Measurements from ENCODE around the gene PLAAT2.

DNA sequence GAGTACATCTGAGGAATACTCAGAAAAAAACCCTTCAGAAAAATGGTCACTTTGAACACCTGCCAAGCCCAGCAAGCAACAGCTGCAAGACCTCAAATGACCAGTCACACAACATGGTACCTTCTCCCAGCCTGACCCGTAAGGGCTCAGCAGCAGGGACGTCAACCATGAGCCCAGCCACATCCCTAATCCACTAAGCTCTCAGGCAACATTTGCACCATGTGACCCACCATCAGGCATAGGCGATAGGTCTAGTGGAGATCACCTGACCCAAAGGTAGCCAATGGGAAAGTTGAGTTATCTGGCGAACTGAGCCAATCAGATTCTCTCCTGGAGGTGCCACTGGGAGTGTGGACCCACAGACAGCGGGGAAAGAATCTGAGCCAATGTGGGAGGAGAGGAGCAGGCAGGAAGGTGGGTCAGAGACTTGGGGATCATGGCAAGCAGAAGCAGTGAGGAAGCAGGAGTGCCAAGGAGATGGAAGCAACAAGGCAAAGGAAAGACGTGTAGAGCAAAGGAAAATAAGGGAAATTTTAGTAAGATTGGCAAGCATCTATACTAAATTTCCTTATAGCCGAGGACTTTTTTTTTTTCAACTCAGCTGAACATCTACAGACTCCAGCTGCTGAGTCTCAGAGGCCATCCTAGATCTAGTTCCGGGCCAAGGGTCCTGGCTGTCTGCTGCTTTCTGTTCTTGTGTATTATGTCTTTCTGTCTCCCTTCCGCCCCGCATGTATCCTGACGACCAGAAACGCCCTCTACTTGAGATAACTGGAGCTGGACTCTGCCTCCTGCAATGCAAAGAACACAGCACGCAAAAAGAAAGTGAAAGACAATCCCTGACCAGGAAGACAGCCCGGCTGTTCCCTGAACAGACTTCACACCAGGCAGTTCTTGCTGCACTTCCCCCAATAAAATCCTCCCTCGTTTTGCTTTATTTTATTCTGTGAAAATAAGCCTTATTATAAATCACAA, 11.0 kb upstream of the PLAAT2 start:
- no peak for TF ChIP-seq ZC3H10 (CRISPR knock-in tag; IDR thresholded peaks at IDR 0.05)
- TF ChIP-seq, protein P1, sequence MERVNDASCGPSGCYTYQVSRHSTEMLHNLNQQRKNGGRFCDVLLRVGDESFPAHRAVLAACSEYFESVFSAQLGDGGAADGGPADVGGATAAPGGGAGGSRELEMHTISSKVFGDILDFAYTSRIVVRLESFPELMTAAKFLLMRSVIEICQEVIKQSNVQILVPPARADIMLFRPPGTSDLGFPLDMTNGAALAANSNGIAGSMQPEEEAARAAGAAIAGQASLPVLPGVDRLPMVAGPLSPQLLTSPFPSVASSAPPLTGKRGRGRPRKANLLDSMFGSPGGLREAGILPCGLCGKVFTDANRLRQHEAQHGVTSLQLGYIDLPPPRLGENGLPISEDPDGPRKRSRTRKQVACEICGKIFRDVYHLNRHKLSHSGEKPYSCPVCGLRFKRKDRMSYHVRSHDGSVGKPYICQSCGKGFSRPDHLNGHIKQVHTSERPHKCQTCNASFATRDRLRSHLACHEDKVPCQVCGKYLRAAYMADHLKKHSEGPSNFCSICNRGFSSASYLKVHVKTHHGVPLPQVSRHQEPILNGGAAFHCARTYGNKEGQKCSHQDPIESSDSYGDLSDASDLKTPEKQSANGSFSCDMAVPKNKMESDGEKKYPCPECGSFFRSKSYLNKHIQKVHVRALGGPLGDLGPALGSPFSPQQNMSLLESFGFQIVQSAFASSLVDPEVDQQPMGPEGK (CRISPR knock-in tag; IDR thresholded peaks at IDR 0.05; ENCODE audit: borderline replicate concordance): no peak
- no peak for TF ChIP-seq ZNF565 (CRISPR knock-in tag; conservative IDR thresholded peaks at IDR 0.05; ENCODE audit: low read depth)
- TF ChIP-seq, protein P2, sequence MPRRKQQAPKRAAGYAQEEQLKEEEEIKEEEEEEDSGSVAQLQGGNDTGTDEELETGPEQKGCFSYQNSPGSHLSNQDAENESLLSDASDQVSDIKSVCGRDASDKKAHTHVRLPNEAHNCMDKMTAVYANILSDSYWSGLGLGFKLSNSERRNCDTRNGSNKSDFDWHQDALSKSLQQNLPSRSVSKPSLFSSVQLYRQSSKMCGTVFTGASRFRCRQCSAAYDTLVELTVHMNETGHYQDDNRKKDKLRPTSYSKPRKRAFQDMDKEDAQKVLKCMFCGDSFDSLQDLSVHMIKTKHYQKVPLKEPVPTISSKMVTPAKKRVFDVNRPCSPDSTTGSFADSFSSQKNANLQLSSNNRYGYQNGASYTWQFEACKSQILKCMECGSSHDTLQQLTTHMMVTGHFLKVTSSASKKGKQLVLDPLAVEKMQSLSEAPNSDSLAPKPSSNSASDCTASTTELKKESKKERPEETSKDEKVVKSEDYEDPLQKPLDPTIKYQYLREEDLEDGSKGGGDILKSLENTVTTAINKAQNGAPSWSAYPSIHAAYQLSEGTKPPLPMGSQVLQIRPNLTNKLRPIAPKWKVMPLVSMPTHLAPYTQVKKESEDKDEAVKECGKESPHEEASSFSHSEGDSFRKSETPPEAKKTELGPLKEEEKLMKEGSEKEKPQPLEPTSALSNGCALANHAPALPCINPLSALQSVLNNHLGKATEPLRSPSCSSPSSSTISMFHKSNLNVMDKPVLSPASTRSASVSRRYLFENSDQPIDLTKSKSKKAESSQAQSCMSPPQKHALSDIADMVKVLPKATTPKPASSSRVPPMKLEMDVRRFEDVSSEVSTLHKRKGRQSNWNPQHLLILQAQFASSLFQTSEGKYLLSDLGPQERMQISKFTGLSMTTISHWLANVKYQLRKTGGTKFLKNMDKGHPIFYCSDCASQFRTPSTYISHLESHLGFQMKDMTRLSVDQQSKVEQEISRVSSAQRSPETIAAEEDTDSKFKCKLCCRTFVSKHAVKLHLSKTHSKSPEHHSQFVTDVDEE (CRISPR knock-in tag; IDR thresholded peaks at IDR 0.05): no peak
- no peak for TF ChIP-seq OSR1 (CRISPR knock-in tag; IDR thresholded peaks at IDR 0.05)
- no peak for TF ChIP-seq GLIS3 (CRISPR knock-in tag; IDR thresholded peaks at IDR 0.05)
- no peak for TF ChIP-seq RARB (CRISPR knock-in tag; IDR thresholded peaks at IDR 0.05)
- TF ChIP-seq, protein P3, sequence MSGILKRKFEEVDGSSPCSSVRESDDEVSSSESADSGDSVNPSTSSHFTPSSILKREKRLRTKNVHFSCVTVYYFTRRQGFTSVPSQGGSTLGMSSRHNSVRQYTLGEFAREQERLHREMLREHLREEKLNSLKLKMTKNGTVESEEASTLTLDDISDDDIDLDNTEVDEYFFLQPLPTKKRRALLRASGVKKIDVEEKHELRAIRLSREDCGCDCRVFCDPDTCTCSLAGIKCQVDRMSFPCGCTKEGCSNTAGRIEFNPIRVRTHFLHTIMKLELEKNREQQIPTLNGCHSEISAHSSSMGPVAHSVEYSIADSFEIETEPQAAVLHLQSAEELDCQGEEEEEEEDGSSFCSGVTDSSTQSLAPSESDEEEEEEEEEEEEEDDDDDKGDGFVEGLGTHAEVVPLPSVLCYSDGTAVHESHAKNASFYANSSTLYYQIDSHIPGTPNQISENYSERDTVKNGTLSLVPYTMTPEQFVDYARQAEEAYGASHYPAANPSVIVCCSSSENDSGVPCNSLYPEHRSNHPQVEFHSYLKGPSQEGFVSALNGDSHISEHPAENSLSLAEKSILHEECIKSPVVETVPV (CRISPR knock-in tag; IDR thresholded peaks at IDR 0.05): no peak
- TF ChIP-seq SNAI2 (CRISPR knock-in tag; IDR thresholded peaks at IDR 0.05): no peak
- no peak for TF ChIP-seq ZNF70 (CRISPR knock-in tag; IDR thresholded peaks at IDR 0.05)
- TF ChIP-seq, protein P4, sequence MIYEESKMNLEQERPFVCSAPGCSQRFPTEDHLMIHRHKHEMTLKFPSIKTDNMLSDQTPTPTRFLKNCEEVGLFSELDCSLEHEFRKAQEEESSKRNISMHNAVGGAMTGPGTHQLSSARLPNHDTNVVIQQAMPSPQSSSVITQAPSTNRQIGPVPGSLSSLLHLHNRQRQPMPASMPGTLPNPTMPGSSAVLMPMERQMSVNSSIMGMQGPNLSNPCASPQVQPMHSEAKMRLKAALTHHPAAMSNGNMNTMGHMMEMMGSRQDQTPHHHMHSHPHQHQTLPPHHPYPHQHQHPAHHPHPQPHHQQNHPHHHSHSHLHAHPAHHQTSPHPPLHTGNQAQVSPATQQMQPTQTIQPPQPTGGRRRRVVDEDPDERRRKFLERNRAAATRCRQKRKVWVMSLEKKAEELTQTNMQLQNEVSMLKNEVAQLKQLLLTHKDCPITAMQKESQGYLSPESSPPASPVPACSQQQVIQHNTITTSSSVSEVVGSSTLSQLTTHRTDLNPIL (CRISPR knock-in tag; IDR thresholded peaks at IDR 0.05; ENCODE audit: low read depth): no peak
